G401 (cell line): ENCODE data around the gene ADGRL1. TPM values are rescaled to one million over a fixed set of nuclear protein-coding genes. Genes with fewer than 3 reads are reported as not detected.
A peak's percentile ranks its signal among the peaks of the same experiment; 100 is the strongest.
"Not testable (repeated sequence)": the region's sequence is repeated elsewhere in the genome, so short reads cannot be mapped to it uniquely, and the experiment has no call there.

Experiments
- DNase-seq: peaks from one replicate; pipeline ENCODE4 v3.0.0-alpha.2; 2015; ENCODE audit warnings: low spot score
- in situ Hi-C: cut with HindIII; loops from 2 replicates; pipeline ENCODE4 v1.10.0; 2016; ENCODE audit warnings: low sequenced_read_pairs, mixed read lengths
- total RNA-seq: library from RNA; depleted of rRNA; stranded (reverse); fragments of >200 nt; shearing (Covaris generic); gene quantifications from 2 replicates; pipeline ENCODE4 v1.2.3, GENCODE V29; 2014

ADGRL1 gene
- total RNA-seq, 1 experiment from 2014 or later: 20.5 TPM

GRCh38 chr19:14198384-14199376 lies 7.3 kb downstream of the ADGRL1 start:
- in situ Hi-C loops: no loop called here
- no peak for DNase-seq

GRCh38 chr19:14197882-14198281 lies 8.1 kb downstream of the ADGRL1 start:
- in situ Hi-C loops: no loop called here
- DNase-seq: no peak

- in situ Hi-C loops, DNase-seq: not testable (repeated sequence)
These were observed 8.7 kb downstream of the ADGRL1 start for GRCh38 chr19:14197288-14197687.

GRCh38 chr19:14196105-14196504 lies 9.9 kb downstream of the ADGRL1 start:
- in situ Hi-C loops: not testable (repeated sequence)
- DNase-seq: peak; percentile 70

DNA sequence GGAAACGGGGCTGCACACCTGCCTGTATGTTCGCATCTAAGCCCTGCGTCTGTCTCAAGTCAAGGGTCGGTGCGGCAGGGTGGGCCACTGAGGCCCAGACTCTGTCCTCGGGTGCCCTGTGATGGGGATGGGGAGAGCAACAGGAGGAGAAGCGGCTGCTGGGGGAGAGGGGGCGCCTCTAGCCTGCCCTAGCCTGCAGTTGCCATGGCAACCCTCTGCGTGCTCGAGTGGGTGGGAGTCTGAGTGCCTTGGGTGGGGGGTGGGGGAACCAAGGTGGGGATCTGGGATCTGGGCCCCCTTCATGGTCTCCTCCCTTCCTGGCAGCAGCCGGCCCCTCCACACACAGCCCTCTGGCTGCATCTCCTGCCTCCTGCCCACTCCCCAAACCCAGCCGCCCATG lies 10.8 kb downstream of the ADGRL1 start:
- in situ Hi-C loops: not testable (repeated sequence)

DNA sequence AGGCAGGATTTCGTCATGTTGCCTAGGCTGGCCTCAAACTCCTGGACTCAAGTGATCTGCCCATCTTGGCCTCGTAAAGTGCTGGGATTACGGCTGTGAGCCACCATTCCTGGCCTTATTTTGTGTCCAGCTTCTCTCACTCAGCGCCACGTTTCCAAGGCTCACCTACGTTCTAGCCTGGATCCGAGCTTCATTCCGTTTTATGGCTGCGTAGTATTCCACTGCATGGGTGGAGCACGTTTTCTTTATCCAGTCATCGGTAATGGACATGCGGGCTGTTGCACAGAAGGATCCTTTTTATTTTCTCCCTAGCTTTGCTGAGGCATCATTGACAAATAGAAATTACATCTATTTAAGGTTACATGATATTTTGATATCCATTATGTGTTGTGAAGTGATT lies 16.6 kb downstream of the ADGRL1 start:
- in situ Hi-C loops: no loop called here
- DNase-seq: no peak

More for the DNA sequence above, 10.8 kb downstream of the ADGRL1 start:
- not testable (repeated sequence) for DNase-seq

GRCh38 chr19:14188086-14188485 lies 17.9 kb downstream of the ADGRL1 start:
- in situ Hi-C loops, DNase-seq: not testable (repeated sequence)

- DNase-seq: no peak
- in situ Hi-C loops: no loop called here
These were observed 18.4 kb downstream of the ADGRL1 start for GRCh38 chr19:14187561-14187960.

DNA sequence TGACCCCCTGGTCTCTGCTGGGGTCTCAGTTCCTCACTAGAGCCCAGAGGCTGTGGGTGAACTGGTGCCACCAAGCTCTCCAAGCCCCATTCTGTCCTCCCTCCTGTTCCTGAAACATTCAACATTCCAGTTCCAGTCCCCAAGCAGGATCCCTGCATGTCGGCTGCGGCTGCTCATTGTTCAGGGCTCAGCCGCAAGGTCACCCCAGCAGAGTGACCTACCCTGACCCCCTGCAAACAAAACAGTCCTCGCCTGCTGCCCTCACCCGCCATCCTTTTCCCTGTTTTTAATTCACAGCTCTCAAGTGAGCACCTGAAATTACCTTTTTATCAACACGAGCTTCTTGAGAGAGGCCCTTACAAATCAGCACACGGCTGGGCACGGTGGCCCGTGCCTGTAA lies 19.3 kb downstream of the ADGRL1 start:
- in situ Hi-C loops: not testable (repeated sequence)

DNA sequence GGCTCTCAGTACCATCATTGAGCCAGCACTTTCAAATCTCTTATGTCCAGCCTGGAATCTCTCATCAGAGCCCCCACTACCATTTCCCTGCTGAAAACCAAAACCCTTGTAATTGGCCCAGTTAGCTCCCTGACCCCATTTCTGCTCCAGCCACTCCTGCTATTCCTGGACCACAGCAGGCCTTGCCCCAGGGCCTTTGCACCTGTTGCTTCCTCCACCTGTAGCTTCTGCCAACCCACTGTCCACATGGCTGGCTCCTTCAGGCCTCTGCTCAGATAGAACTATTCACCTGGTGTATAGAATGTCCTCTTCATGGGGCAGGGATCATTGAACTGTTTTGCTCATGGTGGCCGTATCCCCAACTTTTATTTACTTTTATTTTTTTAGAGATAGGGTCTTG lies 20.3 kb downstream of the ADGRL1 start:
- in situ Hi-C loops, DNase-seq: not testable (repeated sequence)

More for the DNA sequence above, 19.3 kb downstream of the ADGRL1 start:
- not testable (repeated sequence) for DNase-seq

DNA sequence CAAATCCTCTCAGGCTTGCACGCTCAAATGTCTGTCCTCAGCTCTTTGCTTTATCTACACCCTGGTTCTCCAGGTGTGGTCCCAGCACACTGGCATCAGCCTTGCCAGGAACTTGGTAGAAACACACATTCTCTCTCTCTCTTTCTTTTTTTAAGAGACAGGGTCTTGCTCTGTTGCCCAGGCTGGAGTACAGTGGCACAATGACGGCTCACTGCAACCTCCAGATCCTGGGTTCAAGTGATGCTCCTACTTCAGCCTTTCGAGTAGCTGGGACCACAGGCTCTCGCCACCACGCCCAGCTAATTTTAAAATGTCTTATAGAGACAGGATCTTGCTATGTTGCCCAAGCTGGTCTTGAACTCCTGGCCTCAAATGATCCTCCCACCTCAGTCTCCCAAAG lies 20.8 kb downstream of the ADGRL1 start:
- in situ Hi-C loops: no loop called here
- DNase-seq: no peak

GRCh38 chr19:14183741-14184350 lies 22.1 kb downstream of the ADGRL1 start:
- DNase-seq: no peak
- in situ Hi-C loops: no loop called here

- in situ Hi-C loops: no loop called here
These were observed 23.5 kb downstream of the ADGRL1 start for GRCh38 chr19:14182476-14182875.

GRCh38 chr19:14181906-14182305 lies 24.1 kb downstream of the ADGRL1 start:
- peak; percentile 82 for DNase-seq
- in situ Hi-C loops: no loop called here

More at GRCh38 chr19:14182476-14182875, 23.5 kb downstream of the ADGRL1 start:
- peak; percentile 58 for DNase-seq

DNA sequence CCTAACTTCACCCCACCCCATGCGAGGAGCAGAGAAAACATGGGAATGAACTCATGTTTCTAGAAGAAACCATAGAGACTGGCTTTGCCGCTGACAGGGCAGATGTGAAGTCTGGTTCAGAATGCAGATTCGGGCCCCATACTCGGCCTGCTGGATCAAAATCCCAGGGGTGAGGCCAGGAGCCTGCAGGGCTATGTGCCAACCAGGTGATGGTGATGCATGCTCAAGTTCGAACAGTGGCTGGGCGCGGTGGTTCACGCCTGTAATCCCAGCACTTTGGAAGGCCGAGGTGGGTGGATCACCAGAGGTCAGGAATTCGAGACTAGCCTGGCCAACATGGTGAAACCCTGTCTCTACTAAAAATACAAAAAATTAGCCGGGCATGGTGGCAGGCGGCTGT lies 24.8 kb downstream of the ADGRL1 start:
- in situ Hi-C loops, DNase-seq: not testable (repeated sequence)

- no peak for DNase-seq
- in situ Hi-C loops: no loop called here
These were observed 28.4 kb downstream of the ADGRL1 start for GRCh38 chr19:14177496-14178074.

- DNase-seq: no peak
- in situ Hi-C loops: no loop called here
These were observed 30.6 kb downstream of the ADGRL1 start for GRCh38 chr19:14175351-14175792.

GRCh38 chr19:14174883-14175282 lies 31.1 kb downstream of the ADGRL1 start:
- in situ Hi-C loops: no loop called here

GRCh38 chr19:14168993-14169392 lies 37.0 kb downstream of the ADGRL1 start:
- no peak for DNase-seq
- in situ Hi-C loops: no loop called here

More at GRCh38 chr19:14174883-14175282, 31.1 kb downstream of the ADGRL1 start:
- DNase-seq: no peak
